Lower lobe of right lung (tissue), 2 donors: ENCODE results near the gene ATP6V1B1. TPM values are rescaled to one million over a fixed set of nuclear protein-coding genes. Genes with fewer than 3 reads are reported as not detected.

ENCODE experiments used
- ATAC-seq, 2 donors: fragments of 200-7000 bp; cut with Tn5 transposase; one replicate each; pipeline ENCODE4 v1.9.1; 2020 to 2022; ENCODE audit warnings: mild to moderate bottlenecking in 2 of 2, moderate library complexity in 2 of 2
- DNase-seq: peaks from one replicate; pipeline ENCODE4 v3.0.0-alpha.2; 2020
- H3K27ac ChIP-seq: fragments of 200-600 bp; one replicate; pipeline ENCODE4 v1.8.0; 2022
- H3K27me3 ChIP-seq: fragments of 200-600 bp; one replicate; pipeline ENCODE4 v1.8.0; 2022; ENCODE audit warnings: low read depth
- H3K36me3 ChIP-seq: fragments of 200-600 bp; one replicate; pipeline ENCODE4 v1.8.0; 2022; ENCODE audit warnings: mild to moderate bottlenecking
- H3K4me1 ChIP-seq: fragments of 200-600 bp; one replicate; pipeline ENCODE4 v1.8.0; 2022
- H3K4me3 ChIP-seq: fragments of 200-600 bp; one replicate; pipeline ENCODE4 v1.8.0; 2022; ENCODE audit warnings: mild to moderate bottlenecking
- H3K9me3 ChIP-seq: fragments of 200-600 bp; one replicate; pipeline ENCODE4 v1.8.0; 2022
- intact Hi-C: fragments of 100-400 bp; cut with DNase I; formaldehyde crosslinking; loops from one replicate; pipeline ENCODE4 v1.11.0; 2022
- total RNA-seq: library from RNA; stranded (reverse); fragmentation: NEBNext Ultra II Directional; extraction: Animal tissue kit (Norgen Biotek cat#: 25700); gene quantifications from one replicate; pipeline ENCODE4 v1.2.1, GENCODE V29; 2021
- TF ChIP-seq, protein P1 (sequence below): fragments of 200-600 bp; IDR thresholded peaks from one replicate; pipeline ENCODE4 v1.8.0; 2022; ENCODE audit warnings: antibody characterized with exemption, mild to moderate bottlenecking
- donor health status: DM: no; HTN: yes; CAD: no; lungs with severe emphysema.

Gene ATP6V1B1
- total RNA-seq, 1 donor from 2014 or later, result 2.2 TPM

- Histone ChIP-seq H3K36me3 (no peaks in the 10 kb centered on the region), H3K4me3 (peak overlapping the region; percentile 42), H3K9me3 (no peaks in the 10 kb centered on the region), H3K4me1 (peaks cover 15% of the 10 kb centered on the region), H3K27ac (no peak overlapping the region), H3K27me3 (peaks cover 16% of the 10 kb centered on the region)
- TF ChIP-seq, protein P1, sequence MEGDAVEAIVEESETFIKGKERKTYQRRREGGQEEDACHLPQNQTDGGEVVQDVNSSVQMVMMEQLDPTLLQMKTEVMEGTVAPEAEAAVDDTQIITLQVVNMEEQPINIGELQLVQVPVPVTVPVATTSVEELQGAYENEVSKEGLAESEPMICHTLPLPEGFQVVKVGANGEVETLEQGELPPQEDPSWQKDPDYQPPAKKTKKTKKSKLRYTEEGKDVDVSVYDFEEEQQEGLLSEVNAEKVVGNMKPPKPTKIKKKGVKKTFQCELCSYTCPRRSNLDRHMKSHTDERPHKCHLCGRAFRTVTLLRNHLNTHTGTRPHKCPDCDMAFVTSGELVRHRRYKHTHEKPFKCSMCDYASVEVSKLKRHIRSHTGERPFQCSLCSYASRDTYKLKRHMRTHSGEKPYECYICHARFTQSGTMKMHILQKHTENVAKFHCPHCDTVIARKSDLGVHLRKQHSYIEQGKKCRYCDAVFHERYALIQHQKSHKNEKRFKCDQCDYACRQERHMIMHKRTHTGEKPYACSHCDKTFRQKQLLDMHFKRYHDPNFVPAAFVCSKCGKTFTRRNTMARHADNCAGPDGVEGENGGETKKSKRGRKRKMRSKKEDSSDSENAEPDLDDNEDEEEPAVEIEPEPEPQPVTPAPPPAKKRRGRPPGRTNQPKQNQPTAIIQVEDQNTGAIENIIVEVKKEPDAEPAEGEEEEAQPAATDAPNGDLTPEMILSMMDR, result no peak
- DNase-seq (no peak), ATAC-seq (peak in 1 of 2 donors; percentile 29)
- intact Hi-C loops, result no loop called here
Measured at GRCh38 chr2:70947556-70948184, 12.0 kb downstream of the ATP6V1B1 start.

DNA sequence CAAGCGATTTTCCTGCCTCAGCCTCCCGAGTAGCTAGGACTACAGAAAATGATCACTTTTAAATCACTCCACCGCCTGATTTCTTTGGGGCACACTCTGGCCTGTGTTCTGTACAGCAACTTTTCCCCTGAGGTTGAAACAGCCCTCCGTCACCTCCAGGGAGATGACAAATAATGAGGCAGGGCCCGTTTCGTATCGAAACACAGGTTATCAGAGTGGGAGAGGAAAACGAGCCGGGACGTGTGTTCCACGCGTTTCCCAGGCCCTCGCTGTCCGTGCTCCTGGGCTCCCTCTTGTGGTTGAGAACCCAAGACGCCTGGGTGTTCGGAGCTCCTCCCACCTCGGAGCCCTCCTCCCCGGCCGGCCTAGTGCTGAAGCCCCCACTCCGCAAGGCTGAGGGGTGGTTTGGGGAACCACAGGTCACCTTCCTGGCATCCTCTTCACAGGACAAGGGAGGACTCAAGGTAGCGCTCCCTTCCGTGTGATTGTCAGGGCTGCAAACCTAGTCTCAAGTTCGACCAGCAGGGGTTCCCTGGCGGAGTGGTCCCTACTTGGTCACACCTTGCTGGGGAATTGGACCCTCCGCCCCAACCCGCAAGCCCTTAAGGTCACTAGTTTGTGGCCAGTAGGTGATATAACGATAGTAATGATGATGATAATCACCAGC lies 12.8 kb downstream of the ATP6V1B1 start:
- Histone ChIP-seq H3K9me3 (no peaks in the 10 kb centered on the region), H3K27me3 (peaks cover 16% of the 10 kb centered on the region), H3K4me1 (peaks cover 15% of the 10 kb centered on the region), H3K36me3 (no peaks in the 10 kb centered on the region), H3K27ac (no peak overlapping the region), H3K4me3 (peak overlapping the region; percentile 42)
- DNase-seq, result peak; percentile 82
- TF ChIP-seq, protein P1, result peak; percentile 83
- ATAC-seq, result peak; percentile 94 to 97
- intact Hi-C loops, result no loop called here

DNA sequence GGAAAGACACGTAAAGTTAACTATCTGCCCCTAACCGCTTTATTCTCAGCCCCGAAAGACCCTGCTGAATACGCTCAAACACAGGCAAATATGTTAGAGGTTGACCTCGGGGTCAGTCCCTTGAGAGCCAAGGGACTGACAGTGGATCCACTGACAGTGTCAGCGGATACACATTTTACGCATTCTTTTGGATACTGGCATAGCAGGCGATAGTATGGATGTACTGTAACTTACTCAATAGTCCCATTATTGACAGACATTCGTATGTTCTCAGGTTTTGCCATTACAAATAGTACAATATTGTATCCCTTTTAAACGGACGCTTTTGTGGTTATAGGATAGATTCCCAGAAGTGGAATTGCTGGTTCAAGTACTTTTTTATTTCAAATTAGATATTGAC lies 13.4 kb downstream of the ATP6V1B1 start:
- H3K27ac ChIP-seq, result no peak overlapping the region
- peaks cover 16% of the 10 kb centered on the region for H3K27me3 ChIP-seq
- DNase-seq (no peak), ATAC-seq (no peak)
- intact Hi-C loops, result no loop called here
- H3K9me3 ChIP-seq, result no peaks in the 10 kb centered on the region
- TF ChIP-seq, protein P1, result no peak
- H3K36me3 ChIP-seq, result no peaks in the 10 kb centered on the region
- H3K4me3 ChIP-seq, result no peak overlapping the region
- peaks cover 15% of the 10 kb centered on the region for H3K4me1 ChIP-seq

- TF ChIP-seq, protein P1, result no peak
- H3K27ac ChIP-seq, result no peak overlapping the region
- intact Hi-C loops, result no loop called here
- H3K9me3 ChIP-seq, result no peaks in the 10 kb centered on the region
- DNase-seq (no peak), ATAC-seq (no peak)
- no peak overlapping the region for H3K4me3 ChIP-seq
- peaks cover 15% of the 10 kb centered on the region for H3K27me3 ChIP-seq
- H3K4me1 ChIP-seq, result no peaks in the 10 kb centered on the region
- no peaks in the 10 kb centered on the region for H3K36me3 ChIP-seq
Measured at GRCh38 chr2:70954886-70955285, 19.2 kb downstream of the ATP6V1B1 start.

GRCh38 chr2:70956141-70956540 lies 20.4 kb downstream of the ATP6V1B1 start:
- TF ChIP-seq, protein P1, result no peak
- ATAC-seq, result no peak
- no peaks in the 10 kb centered on the region for H3K9me3 ChIP-seq
- no peak for DNase-seq
- intact Hi-C loops, result no loop called here
- no peak overlapping the region for H3K4me3 ChIP-seq
- H3K27ac ChIP-seq, result no peak overlapping the region
- H3K27me3 ChIP-seq, result peaks cover 15% of the 10 kb centered on the region
- H3K36me3 ChIP-seq, result no peaks in the 10 kb centered on the region
- H3K4me1 ChIP-seq, result no peaks in the 10 kb centered on the region
